NT2/D1 (cell line): Measurements from ENCODE around the gene SPAAR.
"Not testable (repeated sequence)": the region's sequence is repeated elsewhere in the genome, so short reads cannot be mapped to it uniquely, and the experiment has no call there.

Experiments
- YY1 ChIP-seq: IDR thresholded peaks from 2 replicates; pipeline ENCODE4 v1.6.1; 2011; ENCODE audit not compliant: insufficient read length, insufficient read depth
- ZNF274 ChIP-seq: IDR thresholded peaks from 2 replicates; pipeline ENCODE4 v1.6.1; 2011; ENCODE audit warnings: mild to moderate bottlenecking, low read depth, low read length

DNA sequence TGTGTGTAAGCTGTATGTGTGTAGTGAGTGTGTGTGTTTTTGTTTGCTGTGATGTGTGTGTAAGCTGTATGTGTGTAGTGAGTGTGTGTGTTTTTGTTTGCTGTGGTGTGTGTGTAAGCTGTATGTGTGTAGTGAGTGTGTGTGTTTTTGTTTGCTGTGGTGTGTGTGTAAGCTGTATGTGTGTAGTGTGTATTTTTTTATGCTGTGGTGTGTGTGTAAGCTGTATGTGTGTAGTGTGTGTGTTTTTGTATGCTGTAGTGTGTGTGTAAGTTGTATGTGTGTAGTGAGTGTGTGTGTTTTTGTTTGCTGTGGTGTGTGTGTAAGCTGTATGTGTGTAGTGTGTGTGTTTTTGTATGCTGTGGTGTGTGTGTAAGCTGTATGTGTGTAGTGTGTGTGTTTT is 4.1 kb downstream of the SPAAR start:
- TF ChIP-seq YY1, ZNF274: not testable (repeated sequence)
